ENCODE data around the gene TDP2. TPM values are rescaled to one million over a fixed set of nuclear protein-coding genes. Genes with fewer than 3 reads are reported as not detected.
A peak's percentile ranks its signal among the peaks of the same experiment; 100 is the strongest.
"Not testable (repeated sequence)": the region's sequence is repeated elsewhere in the genome, so short reads cannot be mapped to it uniquely, and the experiment has no call there.

TDP2 gene
- total RNA-seq, 1 donor from 2014 or later = 21.7 TPM

DNA sequence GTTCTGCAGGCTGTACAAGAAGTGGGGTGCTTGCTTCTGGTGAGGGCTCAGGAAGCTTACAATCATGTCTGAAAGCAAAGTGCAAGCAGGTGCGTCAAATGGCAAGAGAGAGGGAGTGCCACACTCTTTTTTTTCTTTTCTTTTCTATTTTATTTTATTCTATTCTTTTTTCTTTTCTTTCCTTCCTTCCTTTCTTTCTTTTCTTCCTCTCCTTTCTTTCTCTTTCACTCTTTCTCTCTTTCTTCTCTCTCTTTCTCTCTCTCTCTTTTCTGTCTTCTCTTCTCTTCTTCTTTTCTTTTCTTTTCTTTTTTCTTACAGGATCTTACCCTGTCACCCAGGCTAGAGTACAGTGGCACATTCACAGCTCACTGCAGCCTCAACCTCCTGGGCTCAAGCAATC is 19.7 kb upstream of the TDP2 start:
- intact Hi-C loops (cut with DNase I) = no loop called here
- ATAC-seq (no peak), DNase-seq (ENCODE audit: missing footprints) (no peak)

DNA sequence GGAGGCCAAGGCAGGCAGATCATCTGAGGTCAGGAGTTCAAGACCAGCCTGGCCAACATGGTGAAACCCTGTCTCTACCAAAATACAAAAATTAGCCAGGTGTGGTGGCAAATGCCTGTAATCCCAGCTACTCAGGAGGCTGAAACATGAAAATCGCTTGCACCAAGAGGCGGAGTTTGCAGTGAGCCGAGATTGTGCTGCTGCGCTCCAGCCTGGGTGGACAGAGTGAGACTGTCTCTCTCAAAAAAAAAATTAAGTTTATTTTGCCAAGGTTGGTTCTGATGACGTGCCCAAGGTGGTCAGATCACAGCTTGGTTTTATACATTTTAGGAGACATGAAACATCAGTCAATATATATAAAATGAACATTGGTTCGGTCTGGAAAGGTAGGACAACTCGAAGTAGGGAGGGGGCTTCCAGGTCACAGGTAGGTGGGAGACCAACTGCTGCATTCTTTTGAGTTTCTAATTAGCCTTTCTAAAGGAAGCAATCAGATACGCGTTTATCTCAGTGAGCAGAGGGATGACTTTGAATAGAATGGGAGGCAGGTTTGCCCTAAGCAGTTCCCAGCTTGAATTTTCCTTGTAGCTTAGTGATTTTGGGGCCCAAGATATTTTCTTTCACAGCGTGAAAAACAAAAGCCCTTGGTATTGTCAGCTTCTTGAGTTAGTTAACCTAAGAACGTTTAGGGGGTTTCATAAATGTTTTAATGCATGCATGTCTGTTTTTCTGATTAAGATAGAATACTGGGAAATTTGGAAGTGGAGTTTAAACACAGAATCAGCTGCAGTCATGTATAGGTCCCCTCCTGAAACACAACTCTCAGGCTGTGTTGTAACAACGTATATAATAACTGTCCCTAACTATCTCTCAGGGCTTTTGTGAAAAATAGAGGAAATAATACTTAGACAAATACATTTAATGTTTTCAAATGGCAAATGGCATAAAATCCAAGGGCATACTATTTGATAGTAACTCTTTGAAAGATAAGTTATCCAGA is 16.9 kb upstream of the TDP2 start:
- intact Hi-C loops (cut with DNase I) = no loop called here
- DNase-seq (ENCODE audit: missing footprints) (no peak), ATAC-seq (no peak)

DNA sequence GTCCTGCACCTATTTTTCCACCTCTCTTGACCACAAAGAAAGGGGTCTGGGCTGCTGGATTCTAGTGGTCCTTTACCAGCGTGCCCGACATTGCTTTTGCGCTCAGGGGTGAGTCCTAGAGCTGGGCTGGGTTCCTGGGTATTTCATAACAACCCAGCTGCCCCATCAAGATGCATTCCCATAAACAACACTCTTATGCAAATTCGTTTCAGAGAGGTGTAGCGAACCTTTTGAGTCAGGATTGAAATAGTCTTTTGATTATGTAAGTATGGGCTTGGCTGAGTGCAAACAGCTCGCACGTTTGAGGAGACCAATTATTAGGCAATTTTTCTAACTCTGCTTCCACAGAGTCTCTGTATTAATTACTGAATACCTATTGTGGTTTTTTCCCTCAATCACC is 13.9 kb upstream of the TDP2 start:
- DNase-seq (ENCODE audit: missing footprints) (no peak), ATAC-seq (no peak)
- intact Hi-C loops (cut with DNase I) = no loop called here

DNA sequence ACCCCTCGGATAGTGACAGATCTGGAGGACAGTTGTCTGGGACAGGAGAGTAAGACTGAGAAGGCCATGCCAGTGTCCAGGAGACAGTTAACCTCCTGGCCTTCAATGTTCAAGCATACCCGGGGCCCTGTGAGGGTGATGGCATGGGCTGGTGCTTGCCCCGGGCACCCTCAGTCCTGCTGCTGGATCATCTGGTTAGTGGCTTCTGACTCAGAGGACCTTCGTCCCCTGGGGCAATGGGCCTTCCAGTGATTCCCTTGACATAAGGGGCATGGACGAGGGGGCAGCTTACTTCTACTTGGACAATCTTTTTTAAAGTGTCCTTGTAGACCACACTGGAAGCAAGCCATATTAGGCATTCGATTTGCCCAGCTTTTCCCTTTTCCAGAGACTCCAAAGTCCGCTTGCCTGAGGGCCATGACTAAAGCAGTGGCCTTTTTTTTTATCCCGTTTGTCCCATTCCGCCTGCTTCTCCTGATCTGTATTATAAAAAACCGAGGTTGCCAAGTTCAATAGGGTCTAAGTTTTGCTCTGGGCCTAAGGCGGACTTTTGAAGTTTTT is 12.2 kb upstream of the TDP2 start:
- intact Hi-C loops (cut with DNase I); DNase-seq (ENCODE audit: missing footprints); ATAC-seq: not testable (repeated sequence)

DNA sequence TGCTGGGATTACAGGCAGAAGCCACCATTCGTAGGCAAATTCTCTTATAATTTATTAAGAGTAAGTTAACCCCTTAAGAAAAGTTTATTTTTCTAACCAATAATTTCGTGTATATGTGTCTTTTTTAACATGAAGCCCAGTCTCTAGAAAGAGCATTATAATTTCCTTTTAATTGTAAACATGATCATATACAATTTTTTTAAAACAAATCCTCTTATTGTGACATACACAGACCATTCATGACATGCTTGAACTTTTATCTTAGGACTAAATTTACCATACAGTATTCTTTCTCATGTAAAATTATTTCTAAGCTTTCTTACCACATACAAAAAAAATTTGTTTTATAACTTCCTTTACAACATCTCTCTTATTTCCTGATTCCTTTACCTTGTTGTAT is 6.9 kb upstream of the TDP2 start:
- intact Hi-C loops (cut with DNase I) = no loop called here
- ATAC-seq = no peak
- no peak for DNase-seq (ENCODE audit: missing footprints)

DNA sequence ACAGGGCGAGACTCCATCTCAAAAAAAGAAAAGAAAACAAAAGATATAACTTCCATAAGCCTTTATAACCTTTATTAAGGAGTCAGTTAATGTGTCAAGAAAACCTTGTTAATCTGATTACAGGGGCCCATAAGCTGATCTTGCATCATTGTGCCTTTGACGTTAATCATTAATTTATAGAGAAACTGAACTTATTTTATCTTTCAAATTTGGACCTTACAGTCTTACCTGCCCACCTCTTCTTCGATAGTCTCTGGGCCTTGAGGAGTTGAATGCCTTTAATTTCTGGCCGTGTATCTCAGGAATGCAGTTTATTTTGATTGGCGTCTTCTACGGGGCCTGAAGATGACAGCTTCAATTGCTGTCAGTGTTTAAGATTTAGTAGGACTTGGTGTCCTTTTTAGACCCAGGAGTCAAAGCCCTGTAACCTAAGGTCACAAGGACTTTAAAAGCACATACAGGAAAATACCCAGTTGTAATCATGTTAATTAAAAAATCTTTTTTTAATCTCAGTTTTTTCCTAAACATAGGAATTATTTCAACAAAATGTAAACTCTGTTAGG is 6.0 kb upstream of the TDP2 start:
- ATAC-seq (no peak), DNase-seq (ENCODE audit: missing footprints) (no peak)
- intact Hi-C loops (cut with DNase I) = no loop called here

DNA sequence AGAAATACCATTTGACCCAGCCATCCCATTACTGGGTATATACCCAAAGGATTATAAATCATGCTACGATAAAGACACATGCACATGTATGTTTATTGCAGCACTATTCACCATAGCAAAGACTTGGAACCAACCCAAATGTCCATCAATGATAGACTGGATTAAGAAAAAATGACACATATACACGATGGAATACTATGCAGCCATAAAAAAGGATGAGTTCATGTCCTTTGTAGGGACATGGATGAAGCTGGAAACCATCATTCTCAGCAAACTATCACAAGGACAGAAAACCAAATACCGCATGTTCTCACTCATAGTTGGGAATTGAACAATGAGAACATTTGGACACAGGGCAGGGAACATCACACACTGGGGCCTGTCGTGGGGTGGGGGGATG is 4.4 kb upstream of the TDP2 start:
- ATAC-seq; intact Hi-C loops (cut with DNase I); DNase-seq (ENCODE audit: missing footprints): not testable (repeated sequence)

DNA sequence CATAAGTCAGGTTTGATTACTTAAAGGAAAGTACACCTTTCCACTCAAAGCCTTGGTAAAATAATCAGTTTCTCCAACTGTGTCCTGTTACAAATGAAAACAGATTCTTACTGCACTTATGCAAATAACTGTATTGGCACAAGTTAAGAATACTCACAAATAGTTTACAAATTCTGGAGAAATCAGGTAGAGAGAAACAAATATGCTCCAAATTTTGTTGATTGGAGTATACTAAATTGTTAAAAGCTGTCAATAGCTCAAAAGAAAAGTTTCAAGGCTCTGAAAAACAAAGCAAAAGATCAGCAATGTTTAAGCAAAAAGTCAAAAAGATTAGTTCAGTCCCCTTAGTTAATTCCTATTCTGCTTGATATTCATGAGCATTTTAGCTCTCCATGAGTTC is 3.8 kb upstream of the TDP2 start:
- ATAC-seq; intact Hi-C loops (cut with DNase I); DNase-seq (ENCODE audit: missing footprints): not testable (repeated sequence)

DNA sequence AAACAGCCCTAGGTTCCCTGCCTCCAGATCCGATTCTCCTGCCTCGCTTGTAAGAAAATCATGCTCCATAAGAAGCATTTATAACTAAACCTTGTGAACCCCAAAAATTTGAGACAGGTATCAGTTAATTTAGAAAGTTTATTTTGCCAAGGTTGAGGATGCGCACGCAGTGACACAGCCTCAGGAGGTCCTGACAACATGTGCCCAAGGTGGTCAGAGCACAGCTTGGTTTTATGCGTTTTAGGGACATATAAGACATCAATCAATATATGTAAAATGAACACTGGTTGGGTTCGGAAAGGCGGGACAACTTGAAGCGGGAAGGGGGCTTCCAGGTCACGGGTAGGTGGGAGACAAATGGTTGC is 2.3 kb upstream of the TDP2 start:
- DNase-seq (ENCODE audit: missing footprints) (no peak), ATAC-seq (no peak)
- intact Hi-C loops (cut with DNase I) = no loop called here

DNA sequence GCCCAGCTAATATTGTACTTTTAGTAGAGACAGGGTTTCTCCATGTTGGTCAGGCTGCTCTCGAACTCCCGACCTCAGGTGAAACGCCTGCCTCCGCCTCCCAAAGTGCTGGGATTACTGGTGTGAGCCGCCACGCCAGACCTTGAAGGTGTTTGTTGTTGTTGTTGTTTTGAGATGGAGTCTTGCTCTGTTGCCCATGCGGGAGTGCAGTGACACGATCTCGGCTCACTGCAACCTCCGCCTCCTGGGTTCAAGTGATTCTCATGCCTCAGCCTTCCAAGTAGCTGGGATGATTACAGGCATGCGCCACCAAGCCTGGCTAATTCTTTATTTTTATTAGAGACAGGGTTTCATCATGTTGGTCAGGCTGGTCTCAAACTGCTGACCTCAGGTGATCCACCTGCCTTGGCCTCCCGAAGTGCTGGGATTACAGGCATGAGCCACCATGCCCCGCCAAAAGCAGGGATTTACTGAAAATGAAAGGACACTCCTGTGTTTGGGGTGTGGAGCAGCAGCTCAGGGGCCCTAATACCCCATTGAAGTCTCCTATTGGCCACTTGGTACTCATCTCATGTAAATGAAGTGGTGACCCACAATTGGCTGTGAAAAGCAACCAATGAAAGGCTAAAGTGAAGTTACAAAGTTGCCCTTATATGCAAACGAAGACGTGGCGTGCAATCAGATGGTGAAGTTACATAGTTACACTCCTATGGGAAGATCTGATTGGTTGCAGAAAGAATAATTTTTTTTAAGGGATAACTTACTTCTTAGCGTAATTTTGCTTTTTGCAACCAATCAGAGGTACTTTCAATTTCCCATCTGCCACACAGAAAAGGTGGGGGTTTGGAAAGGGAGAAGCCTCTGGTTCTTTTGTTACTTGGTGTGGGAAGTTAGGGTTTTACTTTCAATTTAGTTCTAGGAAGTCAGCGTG is 1.6 kb upstream of the TDP2 start:
- ATAC-seq; DNase-seq (ENCODE audit: missing footprints); intact Hi-C loops (cut with DNase I): not testable (repeated sequence)

DNA sequence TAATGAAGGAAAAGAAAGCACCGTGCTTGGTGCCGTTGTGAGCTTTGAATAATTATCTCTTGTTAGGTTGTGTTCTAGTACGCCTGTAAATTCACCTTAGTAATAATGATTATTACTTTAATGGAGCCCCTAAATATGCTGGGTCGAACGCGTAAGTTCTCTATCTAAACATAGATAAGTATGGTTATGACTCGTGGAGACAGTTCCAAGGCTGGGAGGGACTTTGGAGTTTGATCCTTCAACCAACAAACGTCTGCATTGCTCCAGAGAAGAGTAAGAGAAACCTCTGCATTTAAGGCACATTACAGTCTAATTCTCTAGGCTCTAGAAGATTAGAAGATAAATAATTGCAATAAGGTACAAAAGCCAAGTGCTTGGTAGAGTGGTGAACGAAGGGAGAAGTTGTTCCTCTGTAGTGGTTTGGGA is 692 bp upstream of the TDP2 start:
- intact Hi-C loops (cut with DNase I) = loop anchor here (2.0 kb wide), 1 partner anchor 53 kb away; no protein-coding TSS in a partner anchor
- no peak for DNase-seq (ENCODE audit: missing footprints)
- ATAC-seq = no peak

DNA sequence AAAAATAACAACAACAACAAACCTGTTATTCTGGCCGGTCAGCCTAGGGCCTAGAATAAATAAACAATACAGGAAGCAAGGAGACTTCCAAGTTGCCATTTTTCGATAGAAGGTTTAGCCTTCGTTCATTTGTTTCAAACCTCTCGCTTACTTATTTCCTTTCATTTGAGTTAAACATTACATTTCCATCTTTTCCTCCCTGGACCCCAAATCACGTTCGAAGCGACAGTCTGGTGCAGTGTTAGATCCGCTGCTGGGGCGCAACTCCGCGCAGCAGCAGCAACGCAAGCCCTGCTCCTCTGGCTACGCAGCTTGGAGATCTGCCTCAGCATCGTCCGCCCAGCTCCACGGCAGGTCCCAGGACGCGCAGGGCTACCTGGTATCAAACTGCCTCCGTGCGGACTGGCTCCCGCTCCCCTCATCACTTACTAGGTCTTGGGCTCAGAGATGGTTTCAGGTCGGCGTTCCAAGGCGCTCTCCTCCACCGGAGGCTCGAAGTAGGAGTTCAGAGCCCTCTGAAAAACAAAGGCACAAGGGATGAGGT is 530 bp downstream of the TDP2 start:
- ATAC-seq (peak; percentile 4), DNase-seq (ENCODE audit: missing footprints) (peak; percentile 76)
- intact Hi-C loops (cut with DNase I) = loop anchor here (2.0 kb wide), 1 partner anchor 55 kb away; no protein-coding TSS in a partner anchor

DNA sequence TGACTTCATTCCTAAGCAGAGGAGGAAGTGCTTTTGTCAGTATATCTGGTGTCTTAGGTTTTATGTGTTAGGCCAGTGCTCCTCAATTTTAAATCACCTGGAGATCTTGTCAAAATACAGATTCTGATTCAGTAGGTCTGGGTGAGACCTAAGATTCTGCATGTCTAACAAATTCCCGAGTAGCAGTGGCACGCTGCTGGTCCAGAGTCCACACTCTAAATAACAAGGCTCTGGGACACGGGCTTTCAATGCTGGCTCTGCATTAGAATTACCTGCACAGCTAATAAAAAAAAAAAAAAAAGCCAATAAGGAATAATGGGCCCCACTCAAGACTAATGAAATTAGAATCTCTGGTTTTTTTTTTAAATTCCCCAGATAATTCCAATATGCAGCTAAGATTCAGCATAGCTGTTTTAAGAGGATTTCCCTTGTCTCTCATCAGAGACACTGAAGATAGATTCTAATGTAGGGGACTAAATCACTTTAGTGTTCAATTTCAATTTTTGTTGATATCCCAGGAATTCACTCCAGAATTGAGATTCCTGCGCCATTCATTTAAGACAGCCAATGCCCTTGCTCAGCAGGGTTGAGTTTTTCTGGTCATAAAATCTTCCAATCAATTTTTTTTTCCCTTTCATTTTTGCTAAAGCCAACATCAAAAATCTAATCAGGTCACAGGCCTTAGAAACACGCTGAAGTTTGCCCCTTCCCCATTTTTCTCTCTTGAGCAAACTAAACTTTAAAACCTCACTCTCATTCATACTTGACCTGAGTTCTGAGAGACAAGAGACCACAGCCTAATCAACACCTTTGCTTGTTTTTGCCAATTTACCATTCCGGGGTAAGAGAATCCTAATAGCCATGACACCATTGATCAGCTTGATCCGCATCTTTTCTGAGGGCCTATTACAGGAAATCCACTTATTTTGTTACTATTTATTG is 2.4 kb downstream of the TDP2 start:
- ATAC-seq (no peak), DNase-seq (ENCODE audit: missing footprints) (no peak)
- intact Hi-C loops (cut with DNase I) = no loop called here

DNA sequence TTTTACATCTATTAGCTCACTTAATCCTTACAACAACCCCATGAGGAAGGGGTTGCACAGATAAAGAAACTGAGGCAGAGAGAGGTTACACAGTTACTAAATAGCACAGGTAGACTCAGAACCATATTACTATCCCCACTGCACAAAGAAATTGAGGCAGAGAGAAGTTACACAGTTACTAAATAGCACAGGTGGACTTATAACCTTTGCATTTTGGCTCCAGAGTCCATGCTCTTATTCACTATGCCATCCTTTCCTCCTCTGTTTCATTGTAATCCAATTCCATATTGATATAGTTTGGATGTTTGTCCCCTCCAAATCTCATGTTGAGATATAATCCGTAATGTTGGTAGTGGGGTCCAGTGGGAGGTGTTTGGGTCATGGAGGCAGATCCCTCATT is 3.5 kb downstream of the TDP2 start:
- DNase-seq (ENCODE audit: missing footprints) (no peak), ATAC-seq (no peak)
- intact Hi-C loops (cut with DNase I) = no loop called here

DNA sequence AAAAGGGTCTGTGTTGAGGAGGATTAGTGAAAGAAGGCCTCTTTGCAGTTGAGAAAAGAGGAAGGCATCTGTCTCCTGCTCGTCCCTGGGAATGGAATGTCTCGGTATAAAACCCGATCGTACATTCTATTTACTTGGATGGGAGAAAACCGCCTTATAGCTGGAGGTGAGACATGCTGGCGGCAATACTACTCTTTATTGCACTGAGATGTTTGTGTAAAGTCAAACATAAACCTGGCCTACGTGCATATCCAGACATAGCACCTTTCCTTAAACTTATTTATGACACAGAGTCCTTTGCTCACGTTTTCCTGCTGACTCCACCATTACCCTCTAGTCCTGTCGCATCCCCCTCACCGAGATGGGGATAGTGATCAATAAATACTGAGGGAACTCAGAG is 4.5 kb downstream of the TDP2 start:
- DNase-seq (ENCODE audit: missing footprints) (no peak), ATAC-seq (no peak)
- intact Hi-C loops (cut with DNase I) = no loop called here

DNA sequence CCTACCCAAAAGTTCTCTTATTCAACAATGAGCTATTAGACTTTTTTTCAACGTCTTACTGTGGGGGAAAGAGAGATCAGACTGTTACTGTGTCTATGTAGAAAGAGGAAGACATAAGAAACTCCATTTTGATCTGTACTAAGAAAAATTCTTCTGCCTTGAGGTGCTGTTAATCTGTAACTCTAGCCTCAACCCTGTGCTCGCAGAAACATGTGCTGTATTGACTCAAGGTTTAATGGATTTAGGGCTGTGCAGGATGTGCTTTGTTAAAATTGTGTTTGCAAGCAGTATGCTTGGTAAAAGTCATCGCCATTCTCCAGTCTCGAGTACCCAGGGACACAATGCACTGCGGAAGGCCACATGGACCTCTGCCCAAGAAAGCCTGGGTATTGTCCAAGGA is 4.9 kb downstream of the TDP2 start:
- DNase-seq (ENCODE audit: missing footprints); ATAC-seq; intact Hi-C loops (cut with DNase I): not testable (repeated sequence)

DNA sequence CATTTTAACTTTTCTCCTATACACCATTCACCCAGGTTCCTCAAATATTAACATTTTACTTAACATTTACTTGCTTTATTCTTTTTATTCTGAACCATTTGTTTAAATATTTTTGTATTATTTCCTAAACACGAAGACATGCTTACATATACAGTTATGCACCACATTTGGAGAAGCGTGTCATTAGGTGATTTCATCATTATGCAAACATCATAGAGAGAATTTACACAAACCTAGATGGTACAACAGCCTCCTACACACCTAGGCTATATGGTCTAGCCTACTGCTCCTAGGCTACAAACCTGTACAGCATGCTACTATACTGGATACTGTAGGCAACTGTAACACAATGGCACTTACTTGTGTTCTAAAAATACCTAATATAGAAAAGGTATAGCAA is 6.6 kb downstream of the TDP2 start:
- no peak for ATAC-seq
- intact Hi-C loops (cut with DNase I) = no loop called here

More for the DNA sequence above, 6.6 kb downstream of the TDP2 start:
- DNase-seq (ENCODE audit: missing footprints) = no peak

Data from Right ventricle myocardium inferior (tissue), 1 donor.